HepG2 (cell line): ENCODE results near the gene LRR1. TPM values are rescaled to one million over a fixed set of nuclear protein-coding genes. Genes with fewer than 3 reads are reported as not detected.

ENCODE experiments used
- BCL6 ChIP-seq: IDR thresholded peaks from 2 replicates; pipeline ENCODE4 v1.6.1; 2016; ENCODE audit warnings: missing genetic modification reagents, missing compliant biosample characterization
- EP300 ChIP-seq, 3 experiments: sonication (generic) in 1 of 3; formaldehyde crosslinking in 1 of 3; IDR thresholded peaks; 2 replicates each; pipeline versions ENCODE4 v1.5.1 to v1.6.1; 2011 to 2020; ENCODE audit warnings: low read depth in 2 of 3, low read length in 2 of 3, borderline replicate concordance in 1 of 3, improper control_type of control experiment in 1 of 3, mild to moderate bottlenecking in 1 of 3, missing genetic modification reagents in 1 of 3, moderate library complexity in 1 of 3
- FOXJ3 ChIP-seq: sonication (generic); formaldehyde crosslinking; IDR thresholded peaks from 2 replicates; pipeline ENCODE4 v1.4.0; 2020; ENCODE audit warnings: missing genetic modification reagents, mild to moderate bottlenecking, borderline replicate concordance
- FOXM1 ChIP-seq: sonication (generic); formaldehyde crosslinking; IDR thresholded peaks from 2 replicates; pipeline ENCODE4 v1.5.0; 2020; ENCODE audit warnings: missing genetic modification reagents
- FOXO1 ChIP-seq: sonication (generic); formaldehyde crosslinking; IDR thresholded peaks from 2 replicates; pipeline ENCODE4 v1.4.0; 2020; ENCODE audit warnings: missing genetic modification reagents
- HHEX ChIP-seq: IDR thresholded peaks from 2 replicates; pipeline ENCODE4 v1.6.1; 2016; ENCODE audit warnings: control low read depth
- JDP2 ChIP-seq: sonication (generic); formaldehyde crosslinking; IDR thresholded peaks from 2 replicates; pipeline ENCODE4 v1.8.1; 2022; ENCODE audit warnings: missing genetic modification reagents, borderline replicate concordance
- KAT8 ChIP-seq: IDR thresholded peaks from 2 replicates; pipeline ENCODE4 v1.6.1; 2016; ENCODE audit warnings: missing genetic modification reagents, missing compliant biosample characterization
- KLF13 ChIP-seq: sonication (generic); formaldehyde crosslinking; IDR thresholded peaks from 2 replicates; pipeline ENCODE4 v1.4.0; 2020; ENCODE audit warnings: mild to moderate bottlenecking, missing genetic modification reagents
- MAFF ChIP-seq: IDR thresholded peaks from 2 replicates; pipeline ENCODE4 v1.6.1; 2011; ENCODE audit warnings: low read depth, low read length, improper control_type of control experiment
- MAFK ChIP-seq, 2 experiments: IDR thresholded peaks in 1 of 2; conservative IDR thresholded peaks in 1 of 2; 2 replicates each; pipeline ENCODE4 v1.6.1; 2011; ENCODE audit warnings: improper control_type of control experiment in 2 of 2, low read length in 2 of 2
- MXI1 ChIP-seq: IDR thresholded peaks from 3 replicates; pipeline ENCODE4 v1.6.1; 2012; ENCODE audit warnings: low read depth, low read length, inconsistent platforms, borderline replicate concordance
- NCOA2 ChIP-seq: sonication (generic); formaldehyde crosslinking; IDR thresholded peaks from 2 replicates; pipeline ENCODE4 v1.8.0; 2022; ENCODE audit warnings: inconsistent platforms
- RFX3 ChIP-seq: IDR thresholded peaks from 2 replicates; pipeline ENCODE4 v1.6.1; 2016; ENCODE audit warnings: missing biosample characterization, missing genetic modification reagents
- RFX5 ChIP-seq: IDR thresholded peaks from 2 replicates; pipeline ENCODE4 v1.6.1; 2011; ENCODE audit warnings: low read depth, low read length, improper control_type of control experiment
- TCF12 ChIP-seq, 2 experiments: fragments of 450-650 bp in 1 of 2; sonication (generic) in 1 of 2; formaldehyde crosslinking in 1 of 2; IDR thresholded peaks; 2 replicates each; pipeline versions ENCODE4 v1.6.1 to v1.8.0; 2017 to 2022; ENCODE audit warnings: antibody characterized with exemption in 1 of 2, mild to moderate bottlenecking in 1 of 2, missing genetic modification reagents in 1 of 2, moderate library complexity in 1 of 2
- ZC3H4 ChIP-seq: sonication (generic); formaldehyde crosslinking; IDR thresholded peaks from 2 replicates; pipeline ENCODE4 v1.4.0; 2020; ENCODE audit warnings: missing genetic modification reagents, borderline replicate concordance
- ZNF510 ChIP-seq: sonication (generic); formaldehyde crosslinking; IDR thresholded peaks from 2 replicates; pipeline ENCODE4 v1.4.0; 2020; ENCODE audit warnings: low read depth, mild to moderate bottlenecking, missing genetic modification reagents
- ZNF563 ChIP-seq: sonication (generic); formaldehyde crosslinking; IDR thresholded peaks from 2 replicates; pipeline ENCODE4 v1.8.0; 2022; ENCODE audit warnings: mild to moderate bottlenecking, moderate library complexity, missing genetic modification reagents
- ZNF607 ChIP-seq: sonication (generic); formaldehyde crosslinking; IDR thresholded peaks from 2 replicates; pipeline ENCODE4 v1.5.1; 2020; ENCODE audit warnings: missing genetic modification reagents, mild to moderate bottlenecking, borderline replicate concordance
- ZNF747 ChIP-seq: sonication (generic); formaldehyde crosslinking; IDR thresholded peaks from 2 replicates; pipeline ENCODE4 v1.8.1; 2023; ENCODE audit warnings: missing genetic modification reagents, mild to moderate bottlenecking, borderline replicate concordance
- polyA plus RNA-seq, 8 experiments: library from polyadenylated mRNA; depleted of rRNA in 3 of 8; stranded (reverse) in 7 of 8; unstranded in 1 of 8; fragments of >200 nt; fragmentation: Illumina TruSeq in 4 of 8; extraction: Trizol in 4 of 8; gene quantifications; 2 replicates each; pipeline versions ENCODE4 v1.2.1 to v1.2.3, GENCODE V29; 2011 to 2016; ENCODE audit warnings: low read depth in 4 of 8, missing spikeins in 1 of 8, mixed read lengths in 1 of 8; ENCODE audit not compliant: insufficient read depth in 1 of 8
- total RNA-seq, 5 experiments: library from RNA; depleted of rRNA; stranded (reverse); fragments of >200 nt; fragmentation: Illumina TruSeq; extraction: Trizol; gene quantifications; 2 replicates each; pipeline ENCODE4 v1.2.3, GENCODE V29; 2016; ENCODE audit warnings: low read depth in 1 of 5
- TF ChIP-seq, protein P1 (sequence below): sonication (generic); formaldehyde crosslinking; IDR thresholded peaks from 2 replicates; pipeline ENCODE4 v1.5.0; 2020; ENCODE audit warnings: mild to moderate bottlenecking, missing genetic modification reagents, borderline replicate concordance
- TF ChIP-seq, protein P2 (sequence below): IDR thresholded peaks from 2 replicates; pipeline ENCODE4 v1.6.1; 2016; ENCODE audit warnings: missing compliant biosample characterization, missing genetic modification reagents, borderline replicate concordance
- TF ChIP-seq, protein P3 (sequence below): sonication (generic); formaldehyde crosslinking; IDR thresholded peaks from 2 replicates; pipeline ENCODE4 v1.8.1; 2023; ENCODE audit warnings: mild to moderate bottlenecking, missing genetic modification reagents, borderline replicate concordance

LRR1 gene
- total and polyA plus RNA-seq, 2 of the 13 experiments (the other 11 are each of a cell fraction or from before 2014, with no cell fraction given) = 7.0 to 36.2 TPM

DNA sequence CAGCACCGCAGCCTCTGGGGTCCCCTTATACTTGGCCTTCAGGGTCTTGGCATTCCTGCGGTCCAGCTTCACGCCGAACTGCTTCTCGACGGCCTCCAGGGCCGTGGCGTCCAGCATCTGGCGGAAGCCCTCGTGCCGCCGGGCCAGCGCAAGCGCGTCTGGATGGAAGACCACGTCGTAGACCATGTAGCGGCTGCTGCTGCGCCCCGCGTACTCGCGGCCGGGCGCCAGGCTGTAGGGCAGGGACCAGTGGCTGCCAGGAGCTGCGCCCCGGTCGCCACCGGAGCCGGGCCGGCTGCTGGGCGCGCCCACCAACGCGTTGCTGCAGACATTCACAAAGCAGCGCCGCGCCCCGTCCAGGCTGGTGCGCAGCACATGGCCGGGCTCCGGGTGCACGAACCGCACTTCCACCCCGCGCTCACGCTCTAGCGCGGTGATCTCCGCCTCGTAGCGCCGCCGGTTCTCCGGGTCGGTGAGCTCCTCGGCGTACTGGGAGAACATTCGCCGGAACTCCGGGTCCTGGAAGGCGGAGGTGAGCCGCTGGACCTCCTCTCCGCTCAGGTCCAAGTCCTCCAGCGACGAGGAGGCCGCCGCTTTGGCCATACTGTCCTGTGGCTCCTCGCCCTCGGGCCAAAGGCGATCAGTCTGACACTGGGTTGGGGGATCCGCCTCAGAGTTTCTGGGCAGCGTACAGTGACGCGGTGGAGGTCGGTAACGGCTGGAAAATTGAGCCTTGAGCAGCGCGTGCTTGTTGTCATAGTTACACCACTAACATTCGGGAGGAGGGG is 36.0 kb downstream of the LRR1 start, which contains the start of gene DNAAF2 (continued):
- no peak for TF ChIP-seq KLF13 (CRISPR knock-in tag)
- peak in 1 of 2 experiments; percentile 28; a peak in 1 of 4 replicates for TF ChIP-seq EP300 (IDR thresholded peaks at IDR 0.05; ENCODE audit: low read depth in 2 of 2, low read length in 2 of 2)
- no peak for TF ChIP-seq EP300 (CRISPR knock-in tag; IDR thresholded peaks at IDR 0.05; ENCODE audit: borderline replicate concordance)
- no peak; the same call in 1 of the 2 replicates for TF ChIP-seq FOXJ3 (CRISPR knock-in tag)
- TF ChIP-seq RFX3 (CRISPR knock-in tag) = peak; percentile 90
- no peak for TF ChIP-seq HHEX (CRISPR knock-in tag)
- no peak for TF ChIP-seq TCF12 (IDR thresholded peaks at IDR 0.05)
- TF ChIP-seq TCF12 (CRISPR knock-in tag; IDR thresholded peaks at IDR 0.05) = no peak
- TF ChIP-seq FOXM1 = no peak
- no peak for TF ChIP-seq NCOA2 (CRISPR knock-in tag)
- TF ChIP-seq ZNF563 (CRISPR knock-in tag) = peak; percentile 79
- no peak for TF ChIP-seq MAFF
- no peak; the same call in 1 of the 2 replicates for TF ChIP-seq ZNF510
- TF ChIP-seq FOXO1 (CRISPR knock-in tag) = no peak
- no peak; the same call in 1 of the 2 replicates for TF ChIP-seq ZC3H4 (CRISPR knock-in tag)
- TF ChIP-seq, protein P1, sequence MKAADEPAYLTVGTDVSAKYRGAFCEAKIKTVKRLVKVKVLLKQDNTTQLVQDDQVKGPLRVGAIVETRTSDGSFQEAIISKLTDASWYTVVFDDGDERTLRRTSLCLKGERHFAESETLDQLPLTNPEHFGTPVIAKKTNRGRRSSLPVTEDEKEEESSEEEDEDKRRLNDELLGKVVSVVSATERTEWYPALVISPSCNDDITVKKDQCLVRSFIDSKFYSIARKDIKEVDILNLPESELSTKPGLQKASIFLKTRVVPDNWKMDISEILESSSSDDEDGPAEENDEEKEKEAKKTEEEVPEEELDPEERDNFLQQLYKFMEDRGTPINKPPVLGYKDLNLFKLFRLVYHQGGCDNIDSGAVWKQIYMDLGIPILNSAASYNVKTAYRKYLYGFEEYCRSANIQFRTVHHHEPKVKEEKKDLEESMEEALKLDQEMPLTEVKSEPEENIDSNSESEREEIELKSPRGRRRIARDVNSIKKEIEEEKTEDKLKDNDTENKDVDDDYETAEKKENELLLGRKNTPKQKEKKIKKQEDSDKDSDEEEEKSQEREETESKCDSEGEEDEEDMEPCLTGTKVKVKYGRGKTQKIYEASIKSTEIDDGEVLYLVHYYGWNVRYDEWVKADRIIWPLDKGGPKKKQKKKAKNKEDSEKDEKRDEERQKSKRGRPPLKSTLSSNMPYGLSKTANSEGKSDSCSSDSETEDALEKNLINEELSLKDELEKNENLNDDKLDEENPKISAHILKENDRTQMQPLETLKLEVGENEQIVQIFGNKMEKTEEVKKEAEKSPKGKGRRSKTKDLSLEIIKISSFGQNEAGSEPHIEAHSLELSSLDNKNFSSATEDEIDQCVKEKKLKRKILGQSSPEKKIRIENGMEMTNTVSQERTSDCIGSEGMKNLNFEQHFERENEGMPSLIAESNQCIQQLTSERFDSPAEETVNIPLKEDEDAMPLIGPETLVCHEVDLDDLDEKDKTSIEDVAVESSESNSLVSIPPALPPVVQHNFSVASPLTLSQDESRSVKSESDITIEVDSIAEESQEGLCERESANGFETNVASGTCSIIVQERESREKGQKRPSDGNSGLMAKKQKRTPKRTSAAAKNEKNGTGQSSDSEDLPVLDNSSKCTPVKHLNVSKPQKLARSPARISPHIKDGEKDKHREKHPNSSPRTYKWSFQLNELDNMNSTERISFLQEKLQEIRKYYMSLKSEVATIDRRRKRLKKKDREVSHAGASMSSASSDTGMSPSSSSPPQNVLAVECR (CRISPR knock-in tag) = peak; percentile 81
- TF ChIP-seq ZNF747 = peak; percentile 46; the same call in 1 of the 2 replicates
- TF ChIP-seq, protein P2, sequence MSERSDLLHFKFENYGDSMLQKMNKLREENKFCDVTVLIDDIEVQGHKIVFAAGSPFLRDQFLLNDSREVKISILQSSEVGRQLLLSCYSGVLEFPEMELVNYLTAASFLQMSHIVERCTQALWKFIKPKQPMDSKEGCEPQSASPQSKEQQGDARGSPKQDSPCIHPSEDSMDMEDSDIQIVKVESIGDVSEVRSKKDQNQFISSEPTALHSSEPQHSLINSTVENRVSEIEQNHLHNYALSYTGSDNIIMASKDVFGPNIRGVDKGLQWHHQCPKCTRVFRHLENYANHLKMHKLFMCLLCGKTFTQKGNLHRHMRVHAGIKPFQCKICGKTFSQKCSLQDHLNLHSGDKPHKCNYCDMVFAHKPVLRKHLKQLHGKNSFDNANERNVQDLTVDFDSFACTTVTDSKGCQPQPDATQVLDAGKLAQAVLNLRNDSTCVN = no peak; the same call in 1 of the 2 replicates
- TF ChIP-seq, protein P3, sequence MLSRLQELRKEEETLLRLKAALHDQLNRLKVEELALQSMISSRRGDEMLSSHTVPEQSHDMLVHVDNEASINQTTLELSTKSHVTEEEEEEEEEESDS (CRISPR knock-in tag) = no peak
- TF ChIP-seq MAFK (conservative IDR thresholded peaks at IDR 0.05 in 1 of 2, IDR thresholded peaks at IDR 0.05 in 1 of 2; ENCODE audit: low read length in 2 of 2) = no peak
- no peak for TF ChIP-seq BCL6
- TF ChIP-seq KAT8 (CRISPR knock-in tag) = no peak
- no peak for TF ChIP-seq RFX5
- no peak for TF ChIP-seq JDP2 (CRISPR knock-in tag)
- TF ChIP-seq MXI1 = peak; percentile 31
- TF ChIP-seq ZNF607 = no peak; the same call in 1 of the 2 replicates
